ENCODE data around the gene ZNF580. TPM values are rescaled to one million over a fixed set of nuclear protein-coding genes. Genes with fewer than 3 reads are reported as not detected.

Gene ZNF580
- total RNA-seq, 1 donor from 2014 or later = 81.2 TPM

GRCh38 chr19:55605207-55605636, 35.6 kb upstream of the ZNF580 start:
- Mint-ChIP-seq H3K4me3 (peak overlapping the region; percentile 93), H3K27ac (peak overlapping the region; percentile 94), H3K27me3 (no peaks in the 10 kb centered on the region), H3K4me1 (peaks cover 50% of the 10 kb centered on the region), H3K36me3 (ENCODE audit: low read depth) (peaks cover 38% of the 10 kb centered on the region), H3K9me3 (no peaks in the 10 kb centered on the region)
- ChIA-PET POLR2A (interaction anchor here (0.9 to 3.9 kb wide), 18 partner anchors 10 to 325 kb away, joined by 3 to 27 read pairs (median 5); partner anchors contain the start of genes CCDC106, NAT14, U2AF2 and UBE2S), CTCF (interaction anchor here (1.2 to 3.6 kb wide), 6 partner anchors 19 to 464 kb away, joined by 3 to 38 read pairs (median 8); partner anchors contain the start of gene ZNF784)
- DNase-seq (peak; percentile 94), ATAC-seq (ENCODE audit: low read depth) (peak; percentile 76)
- TF ChIP-seq CTCF (IDR thresholded peaks at IDR 0.05) = no peak
- intact Hi-C loops (cut with micrococcal nuclease) = loop anchor here (1.0 to 10.0 kb wide), 6 partner anchors 18 to 542 kb away; partner anchors contain the start of genes PPP6R1, RDH13, RPL28 and UBE2S

- Mint-ChIP-seq H3K9me3 (no peaks in the 10 kb centered on the region), H3K4me1 (peaks cover 56% of the 10 kb centered on the region), H3K36me3 (ENCODE audit: low read depth) (peaks cover 44% of the 10 kb centered on the region), H3K4me3 (peak within 1 kb of the TSS; percentile 93), H3K27me3 (no peaks in the 10 kb centered on the region), H3K27ac (peak within 1 kb of the TSS; percentile 94)
- DNase-seq = peak; percentile 55
- intact Hi-C loops (cut with micrococcal nuclease) = loop anchor here (1.0 to 10.0 kb wide), 7 partner anchors 18 to 543 kb away; partner anchors contain the start of genes PPP6R1, RDH13, RPL28 and UBE2S
- peak; percentile 32 for ATAC-seq (ENCODE audit: low read depth)
- CTCF ChIA-PET = interaction anchor here (1.0 to 3.6 kb wide), 15 partner anchors 19 to 465 kb away, joined by 3 to 38 read pairs (median 3); partner anchors contain the start of genes ZNF628 and ZNF784
- no peak for TF ChIP-seq CTCF (IDR thresholded peaks at IDR 0.05)
- POLR2A ChIA-PET = interaction anchor here (0.5 to 3.9 kb wide), 22 partner anchors 10 to 562 kb away, joined by 3 to 27 read pairs (median 4); partner anchors contain the start of genes CCDC106, NAT14, U2AF2 and UBE2S
These were observed 34.9 kb upstream of the ZNF580 start, which contains the start of gene ZNF865 for GRCh38 chr19:55605637-55606470. TSS of gene ZNF865 (plus strand) at chr19:55605647. CDS start at chr19:55613619, 7,972 bp downstream.

GRCh38 chr19:55606471-55606787, 34.4 kb upstream of the ZNF580 start:
- DNase-seq (no peak), ATAC-seq (ENCODE audit: low read depth) (no peak)
- Mint-ChIP-seq H3K9me3 (no peaks in the 10 kb centered on the region), H3K27me3 (no peaks in the 10 kb centered on the region), H3K36me3 (ENCODE audit: low read depth) (peaks cover 47% of the 10 kb centered on the region), H3K4me3 (peak overlapping the region; percentile 91), H3K4me1 (peaks cover 58% of the 10 kb centered on the region), H3K27ac (peak overlapping the region; percentile 91)
- ChIA-PET CTCF (interaction anchor here (1.0 to 3.6 kb wide), 15 partner anchors 18 to 465 kb away, joined by 3 to 38 read pairs (median 3); partner anchors contain the start of genes ZNF628 and ZNF784), POLR2A (interaction anchor here (0.6 to 3.9 kb wide), 17 partner anchors 11 to 326 kb away, joined by 3 to 27 read pairs (median 5); partner anchors contain the start of genes CCDC106, U2AF2, ZNF628 and ZNF784)
- intact Hi-C loops (cut with micrococcal nuclease) = loop anchor here (1.0 to 10.0 kb wide), 3 partner anchors 89 to 352 kb away; partner anchors contain the start of genes PPP6R1 and UBE2S
- TF ChIP-seq CTCF (IDR thresholded peaks at IDR 0.05) = no peak

GRCh38 chr19:55606817-55607216, 34.0 kb upstream of the ZNF580 start:
- intact Hi-C loops (cut with micrococcal nuclease) = loop anchor here (1.0 to 10.0 kb wide), 3 partner anchors 90 to 352 kb away; partner anchors contain the start of genes PPP6R1 and UBE2S
- Mint-ChIP-seq H3K27me3 (no peaks in the 10 kb centered on the region), H3K4me1 (peaks cover 62% of the 10 kb centered on the region), H3K36me3 (ENCODE audit: low read depth) (peaks cover 47% of the 10 kb centered on the region), H3K9me3 (no peaks in the 10 kb centered on the region), H3K4me3 (peak overlapping the region; percentile 29), H3K27ac (peak overlapping the region; percentile 91)
- ATAC-seq (ENCODE audit: low read depth) (no peak), DNase-seq (no peak)
- POLR2A ChIA-PET = interaction anchor here (0.9 to 3.9 kb wide), 11 partner anchors 14 to 327 kb away, joined by 4 to 27 read pairs (median 7); partner anchors contain the start of genes U2AF2, ZNF628 and ZNF784
- CTCF ChIA-PET = interaction anchor here (0.7 to 3.6 kb wide), 16 partner anchors 18 to 466 kb away, joined by 3 to 38 read pairs (median 3); partner anchors contain the start of genes ZNF628 and ZNF784
- TF ChIP-seq CTCF (IDR thresholded peaks at IDR 0.05) = no peak

Data from activated B cell treated with CpG ODN at 0.5 μM for 24 hours (primary cell).